Liver (tissue), 3 donors: ENCODE data around the gene RGS10.

Source experiments
- JUND ChIP-seq, 2 donors: IDR thresholded peaks; 2 replicates each; pipeline ENCODE4 v1.6.1; 2016; ENCODE audit warnings: antibody characterized with exemption in 2 of 2
- TAF1 ChIP-seq: conservative IDR thresholded peaks from 2 replicates; pipeline ENCODE4 v1.6.1; 2016; ENCODE audit warnings: antibody characterized with exemption, mild to moderate bottlenecking
- YY1 ChIP-seq: IDR thresholded peaks from 2 replicates; pipeline ENCODE4 v1.6.1; 2016; ENCODE audit warnings: antibody characterized with exemption, mild to moderate bottlenecking
- TF ChIP-seq, protein P1 (sequence below): fragments of 150-350 bp; IDR thresholded peaks from 2 replicates; pipeline ENCODE4 v1.5.1; 2017; ENCODE audit warnings: improper control_type of control experiment, low read depth, low read length; ENCODE audit not compliant: missing input control
- TF ChIP-seq, protein P2 (sequence below): IDR thresholded peaks from 2 replicates; pipeline ENCODE4 v1.6.1; 2016; ENCODE audit warnings: antibody characterized with exemption
- TF ChIP-seq, protein P3 (sequence below): IDR thresholded peaks from 2 replicates; pipeline ENCODE4 v1.6.1; 2016; ENCODE audit warnings: antibody characterized with exemption, mild to moderate bottlenecking
- TF ChIP-seq, protein P4 (sequence below): IDR thresholded peaks from 2 replicates; pipeline ENCODE4 v1.6.1; 2016; ENCODE audit warnings: antibody characterized with exemption
- donor health status: healthy.
- donor health status: healthy.

DNA sequence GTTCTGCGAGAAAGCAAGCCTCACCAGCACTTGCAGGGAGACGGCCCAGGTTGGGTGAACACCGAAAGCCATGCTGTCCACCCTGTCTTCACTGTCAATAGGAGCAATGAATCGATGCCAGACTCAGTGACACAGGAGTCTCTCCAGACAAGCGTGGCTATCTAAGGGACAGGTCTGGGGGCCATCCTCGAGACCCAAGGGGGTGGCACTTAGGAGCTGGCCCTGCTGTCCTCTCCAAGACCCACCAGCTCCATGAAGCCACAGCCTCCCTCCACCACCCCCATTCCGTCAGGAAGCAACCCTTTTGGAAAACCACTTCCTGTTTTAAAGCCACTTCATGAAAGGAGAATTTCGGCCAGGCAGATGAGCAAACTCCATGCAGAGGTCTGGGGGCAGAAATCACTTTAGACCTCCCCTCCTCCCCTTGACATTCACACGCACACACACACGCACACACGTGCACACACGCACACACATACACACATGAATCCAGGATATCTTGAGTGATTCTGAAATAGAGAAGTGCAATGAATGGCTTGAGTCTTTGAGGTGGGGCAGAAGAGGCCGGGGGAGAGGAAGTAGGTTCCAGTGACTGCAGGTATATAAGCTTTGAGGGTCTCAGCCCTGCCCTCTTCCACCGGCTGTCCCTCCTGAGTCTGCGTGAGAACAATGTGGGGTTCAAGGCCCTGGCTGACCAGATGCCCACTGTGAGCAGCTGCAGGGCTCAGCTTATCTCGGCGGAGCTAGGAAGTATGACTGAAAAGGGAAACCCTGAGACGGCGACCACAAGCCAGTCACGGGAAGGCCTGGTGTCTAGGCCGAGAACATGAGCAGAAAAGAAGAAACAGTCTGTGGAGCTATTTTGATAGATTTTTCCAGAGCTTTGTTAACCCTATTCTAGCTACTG, 25.0 kb downstream of the RGS10 start:
- TF ChIP-seq, protein P1, sequence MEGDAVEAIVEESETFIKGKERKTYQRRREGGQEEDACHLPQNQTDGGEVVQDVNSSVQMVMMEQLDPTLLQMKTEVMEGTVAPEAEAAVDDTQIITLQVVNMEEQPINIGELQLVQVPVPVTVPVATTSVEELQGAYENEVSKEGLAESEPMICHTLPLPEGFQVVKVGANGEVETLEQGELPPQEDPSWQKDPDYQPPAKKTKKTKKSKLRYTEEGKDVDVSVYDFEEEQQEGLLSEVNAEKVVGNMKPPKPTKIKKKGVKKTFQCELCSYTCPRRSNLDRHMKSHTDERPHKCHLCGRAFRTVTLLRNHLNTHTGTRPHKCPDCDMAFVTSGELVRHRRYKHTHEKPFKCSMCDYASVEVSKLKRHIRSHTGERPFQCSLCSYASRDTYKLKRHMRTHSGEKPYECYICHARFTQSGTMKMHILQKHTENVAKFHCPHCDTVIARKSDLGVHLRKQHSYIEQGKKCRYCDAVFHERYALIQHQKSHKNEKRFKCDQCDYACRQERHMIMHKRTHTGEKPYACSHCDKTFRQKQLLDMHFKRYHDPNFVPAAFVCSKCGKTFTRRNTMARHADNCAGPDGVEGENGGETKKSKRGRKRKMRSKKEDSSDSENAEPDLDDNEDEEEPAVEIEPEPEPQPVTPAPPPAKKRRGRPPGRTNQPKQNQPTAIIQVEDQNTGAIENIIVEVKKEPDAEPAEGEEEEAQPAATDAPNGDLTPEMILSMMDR = no peak
- TF ChIP-seq, protein P2, sequence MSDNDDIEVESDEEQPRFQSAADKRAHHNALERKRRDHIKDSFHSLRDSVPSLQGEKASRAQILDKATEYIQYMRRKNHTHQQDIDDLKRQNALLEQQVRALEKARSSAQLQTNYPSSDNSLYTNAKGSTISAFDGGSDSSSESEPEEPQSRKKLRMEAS = no peak
- TF ChIP-seq TAF1 (no peak), YY1 (no peak), JUND (IDR thresholded peaks at IDR 0.05) (no peak)
- TF ChIP-seq, protein P3, sequence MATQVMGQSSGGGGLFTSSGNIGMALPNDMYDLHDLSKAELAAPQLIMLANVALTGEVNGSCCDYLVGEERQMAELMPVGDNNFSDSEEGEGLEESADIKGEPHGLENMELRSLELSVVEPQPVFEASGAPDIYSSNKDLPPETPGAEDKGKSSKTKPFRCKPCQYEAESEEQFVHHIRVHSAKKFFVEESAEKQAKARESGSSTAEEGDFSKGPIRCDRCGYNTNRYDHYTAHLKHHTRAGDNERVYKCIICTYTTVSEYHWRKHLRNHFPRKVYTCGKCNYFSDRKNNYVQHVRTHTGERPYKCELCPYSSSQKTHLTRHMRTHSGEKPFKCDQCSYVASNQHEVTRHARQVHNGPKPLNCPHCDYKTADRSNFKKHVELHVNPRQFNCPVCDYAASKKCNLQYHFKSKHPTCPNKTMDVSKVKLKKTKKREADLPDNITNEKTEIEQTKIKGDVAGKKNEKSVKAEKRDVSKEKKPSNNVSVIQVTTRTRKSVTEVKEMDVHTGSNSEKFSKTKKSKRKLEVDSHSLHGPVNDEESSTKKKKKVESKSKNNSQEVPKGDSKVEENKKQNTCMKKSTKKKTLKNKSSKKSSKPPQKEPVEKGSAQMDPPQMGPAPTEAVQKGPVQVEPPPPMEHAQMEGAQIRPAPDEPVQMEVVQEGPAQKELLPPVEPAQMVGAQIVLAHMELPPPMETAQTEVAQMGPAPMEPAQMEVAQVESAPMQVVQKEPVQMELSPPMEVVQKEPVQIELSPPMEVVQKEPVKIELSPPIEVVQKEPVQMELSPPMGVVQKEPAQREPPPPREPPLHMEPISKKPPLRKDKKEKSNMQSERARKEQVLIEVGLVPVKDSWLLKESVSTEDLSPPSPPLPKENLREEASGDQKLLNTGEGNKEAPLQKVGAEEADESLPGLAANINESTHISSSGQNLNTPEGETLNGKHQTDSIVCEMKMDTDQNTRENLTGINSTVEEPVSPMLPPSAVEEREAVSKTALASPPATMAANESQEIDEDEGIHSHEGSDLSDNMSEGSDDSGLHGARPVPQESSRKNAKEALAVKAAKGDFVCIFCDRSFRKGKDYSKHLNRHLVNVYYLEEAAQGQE = no peak
- TF ChIP-seq, protein P4, sequence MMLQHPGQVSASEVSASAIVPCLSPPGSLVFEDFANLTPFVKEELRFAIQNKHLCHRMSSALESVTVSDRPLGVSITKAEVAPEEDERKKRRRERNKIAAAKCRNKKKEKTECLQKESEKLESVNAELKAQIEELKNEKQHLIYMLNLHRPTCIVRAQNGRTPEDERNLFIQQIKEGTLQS = no peak
